ENCODE measurements around the gene DCLRE1B.

GRCh38 chr1:113947388-113948107 is 42.4 kb downstream of the DCLRE1B start:
- no peak for TF ChIP-seq CTCF (IDR thresholded peaks at IDR 0.05)
- no peak for TF ChIP-seq POLR2A (IDR thresholded peaks at IDR 0.05)
- TF ChIP-seq POLR2AphosphoS5 (IDR thresholded peaks at IDR 0.05), result no peak
